RWPE2 (cell line): ENCODE measurements around the gene GLIPR1L2.
"Not testable (repeated sequence)": the region's sequence is repeated elsewhere in the genome, so short reads cannot be mapped to it uniquely, and the experiment has no call there.

Experiments used
- ATAC-seq: fragments of 200-7000 bp; cut with Tn5 transposase; 3 replicates; pipeline ENCODE4 v1.9.1; 2021; ENCODE audit warnings: low read depth
- DNase-seq: peaks from one replicate; pipeline ENCODE4 v3.0.0-alpha.2; 2020; ENCODE audit warnings: low spot score
- H3K27ac ChIP-seq: fragments of 450-650 bp; 2 replicates; pipeline ENCODE4 v1.5.1; 2017; ENCODE audit warnings: mild to moderate bottlenecking; ENCODE audit not compliant: poor library complexity, severe bottlenecking
- H3K27me3 ChIP-seq: fragments of 250-450 bp; sonication (Bioruptor Pico); 2 replicates; pipeline ENCODE4 v1.5.1; 2021; ENCODE audit warnings: mild to moderate bottlenecking, moderate library complexity; ENCODE audit not compliant: insufficient read depth, poor library complexity, severe bottlenecking
- H3K36me3 ChIP-seq: fragments of 250-450 bp; sonication (Bioruptor Pico); 2 replicates; pipeline ENCODE4 v1.5.1; 2020; ENCODE audit warnings: low read depth, mild to moderate bottlenecking, moderate library complexity
- H3K4me1 ChIP-seq: fragments of 250-450 bp; sonication (Bioruptor Pico); 2 replicates; pipeline ENCODE4 v1.5.1; 2021; ENCODE audit warnings: mild to moderate bottlenecking, moderate library complexity; ENCODE audit not compliant: insufficient read depth, poor library complexity, severe bottlenecking
- H3K4me3 ChIP-seq: fragments of 250-450 bp; sonication (Bioruptor Pico); 2 replicates; pipeline ENCODE4 v1.5.1; 2021; ENCODE audit warnings: mild to moderate bottlenecking, moderate library complexity; ENCODE audit not compliant: severe bottlenecking
- H3K9me3 ChIP-seq: fragments of 250-450 bp; sonication (Bioruptor Pico); 2 replicates; pipeline ENCODE4 v1.5.1; 2021; ENCODE audit warnings: mild to moderate bottlenecking, moderate library complexity; ENCODE audit not compliant: severe bottlenecking
- TF ChIP-seq, protein P1 (sequence below): fragments of 450-650 bp; IDR thresholded peaks from one replicate; pipeline ENCODE4 v1.5.1; 2017; ENCODE audit warnings: mild to moderate bottlenecking, moderate library complexity; ENCODE audit not compliant: poor library complexity, severe bottlenecking

The GLIPR1L2 gene

DNA sequence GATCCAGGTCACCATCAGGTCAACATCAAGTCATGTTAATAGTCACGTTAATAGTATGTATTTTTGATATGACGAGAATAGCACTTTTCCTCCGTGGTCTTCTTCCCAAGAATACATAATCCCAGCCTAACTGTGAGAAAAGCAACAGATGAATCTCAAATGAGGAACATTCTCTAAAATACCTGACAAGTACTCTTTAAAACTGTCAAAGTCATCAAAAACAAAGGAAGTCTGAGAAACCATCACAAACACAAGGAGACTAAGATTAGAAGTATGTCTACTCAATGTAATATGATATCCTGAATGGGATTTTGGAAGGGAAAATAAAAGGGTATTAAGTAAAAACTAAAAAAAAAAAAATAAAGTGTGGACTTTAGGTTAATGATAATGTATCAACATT lies 52.8 kb downstream of the GLIPR1L2 start:
- no peak for DNase-seq
- Histone ChIP-seq H3K4me1 (peaks cover 23% of the 10 kb centered on the region), H3K9me3 (no peaks in the 10 kb centered on the region), H3K27me3 (no peaks in the 10 kb centered on the region), H3K4me3 (no peak overlapping the region), H3K36me3 (no peaks in the 10 kb centered on the region), H3K27ac (no peak overlapping the region)
- no peak for ATAC-seq
- TF ChIP-seq, protein P1, sequence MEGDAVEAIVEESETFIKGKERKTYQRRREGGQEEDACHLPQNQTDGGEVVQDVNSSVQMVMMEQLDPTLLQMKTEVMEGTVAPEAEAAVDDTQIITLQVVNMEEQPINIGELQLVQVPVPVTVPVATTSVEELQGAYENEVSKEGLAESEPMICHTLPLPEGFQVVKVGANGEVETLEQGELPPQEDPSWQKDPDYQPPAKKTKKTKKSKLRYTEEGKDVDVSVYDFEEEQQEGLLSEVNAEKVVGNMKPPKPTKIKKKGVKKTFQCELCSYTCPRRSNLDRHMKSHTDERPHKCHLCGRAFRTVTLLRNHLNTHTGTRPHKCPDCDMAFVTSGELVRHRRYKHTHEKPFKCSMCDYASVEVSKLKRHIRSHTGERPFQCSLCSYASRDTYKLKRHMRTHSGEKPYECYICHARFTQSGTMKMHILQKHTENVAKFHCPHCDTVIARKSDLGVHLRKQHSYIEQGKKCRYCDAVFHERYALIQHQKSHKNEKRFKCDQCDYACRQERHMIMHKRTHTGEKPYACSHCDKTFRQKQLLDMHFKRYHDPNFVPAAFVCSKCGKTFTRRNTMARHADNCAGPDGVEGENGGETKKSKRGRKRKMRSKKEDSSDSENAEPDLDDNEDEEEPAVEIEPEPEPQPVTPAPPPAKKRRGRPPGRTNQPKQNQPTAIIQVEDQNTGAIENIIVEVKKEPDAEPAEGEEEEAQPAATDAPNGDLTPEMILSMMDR = no peak

DNA sequence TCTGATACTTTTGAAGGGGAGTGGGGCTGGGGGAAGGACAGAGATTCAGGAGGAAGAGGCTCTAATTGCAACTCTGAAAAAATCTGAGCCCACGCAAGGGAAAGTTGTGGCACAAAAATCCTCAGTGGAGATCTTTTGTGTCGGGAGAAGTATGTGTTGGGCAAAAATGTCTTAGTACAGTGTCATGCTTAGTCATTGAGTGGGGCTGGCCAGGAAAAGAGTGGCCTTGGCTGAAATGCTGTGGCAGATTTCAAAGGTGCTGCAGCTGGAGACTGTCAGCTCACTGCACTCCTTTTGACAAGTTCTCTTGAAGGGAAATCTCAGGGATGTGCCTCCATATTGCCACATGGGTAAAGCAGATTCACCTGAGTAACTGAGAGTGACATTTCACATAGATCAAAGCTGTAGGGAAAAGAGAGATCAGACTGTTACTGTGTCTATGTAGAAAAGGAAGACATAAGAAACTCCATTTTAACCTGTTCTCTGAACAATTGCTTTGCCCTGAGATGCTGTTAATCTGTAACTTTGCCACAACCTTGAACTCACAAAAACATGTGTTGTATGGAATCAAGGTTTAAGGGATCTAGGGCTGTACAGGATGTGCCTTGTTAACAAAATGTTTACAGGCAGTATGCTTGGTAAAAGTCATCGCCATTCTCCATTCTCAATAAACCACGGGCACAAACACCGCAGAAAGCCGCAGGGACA lies 53.7 kb downstream of the GLIPR1L2 start:
- H3K4me3 ChIP-seq = no peak overlapping the region

DNA sequence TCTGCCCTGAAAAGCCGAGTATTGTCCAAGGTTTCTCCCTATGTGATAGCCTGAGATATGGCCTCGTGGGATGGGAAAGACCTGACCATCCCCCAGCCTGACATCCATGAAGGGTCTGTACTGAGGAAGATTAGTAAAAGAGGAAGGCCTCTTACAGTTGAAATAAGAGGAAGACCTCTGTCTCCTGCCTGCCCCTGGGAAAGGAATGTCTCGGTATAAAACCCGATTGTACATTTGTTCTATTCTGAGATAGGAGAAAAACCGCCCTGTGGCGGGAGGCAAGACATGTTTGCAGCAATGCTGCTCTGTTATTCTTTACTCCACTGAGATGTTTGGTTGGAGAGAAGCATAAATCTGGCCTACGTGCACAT lies 54.2 kb downstream of the GLIPR1L2 start:
- peaks cover 23% of the 10 kb centered on the region for H3K4me1 ChIP-seq
- H3K4me3 ChIP-seq, H3K9me3 ChIP-seq, DNase-seq, H3K27me3 ChIP-seq, H3K27ac ChIP-seq, ATAC-seq, H3K36me3 ChIP-seq: not testable (repeated sequence)

More for the DNA sequence above, 53.7 kb downstream of the GLIPR1L2 start:
- H3K4me1 ChIP-seq = peaks cover 23% of the 10 kb centered on the region
- no peak for DNase-seq
- TF ChIP-seq, protein P1 = no peak
- ATAC-seq = peak; percentile 53; the same call in 2 of the 3 replicates
- H3K27me3 ChIP-seq = no peaks in the 10 kb centered on the region
- no peak overlapping the region for H3K27ac ChIP-seq
- no peaks in the 10 kb centered on the region for H3K9me3 ChIP-seq
- H3K36me3 ChIP-seq = no peaks in the 10 kb centered on the region

DNA sequence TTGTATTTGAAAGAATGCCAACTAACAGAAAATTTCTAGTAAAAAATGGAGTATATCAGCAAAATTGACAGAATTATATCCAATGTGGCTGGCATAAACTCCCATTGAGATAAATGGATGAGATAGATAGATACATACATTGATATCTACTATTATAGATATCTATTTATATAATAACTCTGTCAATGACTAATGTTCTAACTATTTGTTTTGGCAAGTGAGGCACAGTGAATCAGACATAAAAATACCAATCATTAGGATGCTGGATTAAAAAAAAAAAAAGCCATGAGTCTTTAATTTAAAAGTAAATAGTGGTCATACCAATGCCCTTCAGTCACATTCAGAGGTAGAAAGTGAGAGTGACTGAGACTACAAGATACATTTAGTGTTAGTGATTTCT lies 56.0 kb downstream of the GLIPR1L2 start:
- peak; percentile 76 for ATAC-seq
- no peak for DNase-seq
- Histone ChIP-seq H3K4me3 (no peak overlapping the region), H3K27ac (peak overlapping the region; percentile 30), H3K36me3 (no peaks in the 10 kb centered on the region), H3K4me1 (peaks cover 23% of the 10 kb centered on the region), H3K27me3 (no peaks in the 10 kb centered on the region), H3K9me3 (no peaks in the 10 kb centered on the region)
- TF ChIP-seq, protein P1 = no peak

DNA sequence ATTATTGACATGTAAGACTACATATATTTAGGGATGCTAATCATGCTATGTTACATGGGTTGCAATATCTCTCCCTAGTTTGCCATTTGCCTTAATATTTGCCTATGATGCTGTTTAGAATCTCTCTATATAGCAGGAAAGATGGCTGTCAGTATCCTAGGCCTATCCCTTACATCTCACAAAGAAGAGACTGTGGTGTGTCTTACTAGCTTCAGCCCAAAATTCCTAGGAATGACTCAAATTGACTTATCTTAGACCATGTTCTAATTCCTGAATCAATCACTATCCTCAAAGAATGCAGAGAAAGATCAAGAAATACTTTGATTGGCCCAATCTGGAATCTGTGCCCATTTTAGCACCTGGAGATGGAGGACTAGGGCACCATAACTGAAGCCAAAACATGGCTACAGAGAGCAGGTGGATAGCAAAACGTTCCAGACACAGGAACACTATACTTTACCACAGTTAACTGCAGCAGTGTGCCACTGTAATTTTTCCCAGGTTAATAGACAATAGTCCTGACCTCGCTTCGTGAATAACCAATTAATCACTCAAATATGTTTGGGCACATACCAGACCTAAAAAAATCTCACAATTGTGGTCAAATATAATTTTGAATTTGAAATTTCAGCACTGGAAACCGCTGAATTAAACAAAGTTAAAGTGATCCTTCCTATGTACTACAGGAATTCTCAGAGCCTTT lies 57.0 kb downstream of the GLIPR1L2 start:
- ATAC-seq = peak; percentile 62

More for the DNA sequence above, 57.0 kb downstream of the GLIPR1L2 start:
- no peaks in the 10 kb centered on the region for H3K36me3 ChIP-seq
- H3K4me1 ChIP-seq = peaks cover 23% of the 10 kb centered on the region
- H3K4me3 ChIP-seq = no peak overlapping the region
- H3K27ac ChIP-seq = peak overlapping the region; percentile 30
- DNase-seq = no peak
- no peaks in the 10 kb centered on the region for H3K9me3 ChIP-seq
- H3K27me3 ChIP-seq = no peaks in the 10 kb centered on the region
- TF ChIP-seq, protein P1 = no peak
